ENCODE measurements around the gene BLTP3A.
"Not testable (repeated sequence)": the region's sequence is repeated elsewhere in the genome, so short reads cannot be mapped to it uniquely, and the experiment has no call there.

BLTP3A gene, protein sequence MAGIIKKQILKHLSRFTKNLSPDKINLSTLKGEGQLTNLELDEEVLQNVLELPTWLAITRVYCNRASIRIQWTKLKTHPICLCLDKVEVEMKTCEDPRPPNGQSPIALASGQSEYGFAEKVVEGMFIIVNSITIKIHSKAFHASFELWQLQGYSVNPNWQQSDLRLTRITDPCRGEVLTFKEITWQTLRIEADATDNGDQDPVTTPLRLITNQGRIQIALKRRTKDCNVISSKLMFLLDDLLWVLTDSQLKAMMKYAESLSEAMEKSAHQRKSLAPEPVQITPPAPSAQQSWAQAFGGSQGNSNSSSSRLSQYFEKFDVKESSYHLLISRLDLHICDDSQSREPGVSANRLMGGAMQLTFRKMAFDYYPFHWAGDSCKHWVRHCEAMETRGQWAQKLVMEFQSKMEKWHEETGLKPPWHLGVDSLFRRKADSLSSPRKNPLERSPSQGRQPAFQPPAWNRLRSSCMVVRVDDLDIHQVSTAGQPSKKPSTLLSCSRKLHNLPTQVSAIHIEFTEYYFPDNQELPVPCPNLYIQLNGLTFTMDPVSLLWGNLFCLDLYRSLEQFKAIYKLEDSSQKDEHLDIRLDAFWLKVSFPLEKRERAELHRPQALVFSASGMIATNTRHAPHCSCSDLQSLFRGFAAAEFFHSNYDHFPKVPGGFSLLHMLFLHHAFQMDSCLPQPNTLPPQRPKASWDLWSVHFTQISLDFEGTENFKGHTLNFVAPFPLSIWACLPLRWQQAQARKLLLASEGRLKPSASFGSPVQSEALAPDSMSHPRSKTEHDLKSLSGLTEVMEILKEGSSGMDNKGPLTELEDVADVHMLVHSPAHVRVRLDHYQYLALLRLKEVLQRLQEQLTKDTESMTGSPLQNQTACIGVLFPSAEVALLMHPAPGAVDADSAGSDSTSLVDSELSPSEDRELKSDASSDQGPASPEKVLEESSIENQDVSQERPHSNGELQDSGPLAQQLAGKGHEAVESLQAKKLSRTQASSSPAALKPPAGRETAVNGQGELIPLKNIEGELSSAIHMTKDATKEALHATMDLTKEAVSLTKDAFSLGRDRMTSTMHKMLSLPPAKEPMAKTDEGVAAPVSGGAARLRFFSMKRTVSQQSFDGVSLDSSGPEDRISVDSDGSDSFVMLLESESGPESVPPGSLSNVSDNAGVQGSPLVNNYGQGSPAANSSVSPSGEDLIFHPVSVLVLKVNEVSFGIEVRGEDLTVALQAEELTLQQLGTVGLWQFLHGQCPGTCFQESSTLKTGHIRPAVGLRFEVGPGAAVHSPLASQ (N-terminal part only)
- total RNA-seq = 24.9 to 35.5 (median 33.5) reads per million in 4 donors

- peak; percentile 50 to 72 (median 59) for DNase-seq
These were observed at the start of gene BLTP3A for GRCh38 chr6:34791701-34792604. TSS of gene BLTP3A (plus strand) at chr6:34792083. CDS start at chr6:34792251, 168 bp downstream.

GRCh38 chr6:34742094-34742493 is 49.8 kb upstream of the BLTP3A start:
- no peak for DNase-seq

GRCh38 chr6:34743625-34744293 is 48.1 kb upstream of the BLTP3A start:
- no peak for DNase-seq

GRCh38 chr6:34744294-34744647 is 47.6 kb upstream of the BLTP3A start:
- DNase-seq = not testable (repeated sequence)

DNA sequence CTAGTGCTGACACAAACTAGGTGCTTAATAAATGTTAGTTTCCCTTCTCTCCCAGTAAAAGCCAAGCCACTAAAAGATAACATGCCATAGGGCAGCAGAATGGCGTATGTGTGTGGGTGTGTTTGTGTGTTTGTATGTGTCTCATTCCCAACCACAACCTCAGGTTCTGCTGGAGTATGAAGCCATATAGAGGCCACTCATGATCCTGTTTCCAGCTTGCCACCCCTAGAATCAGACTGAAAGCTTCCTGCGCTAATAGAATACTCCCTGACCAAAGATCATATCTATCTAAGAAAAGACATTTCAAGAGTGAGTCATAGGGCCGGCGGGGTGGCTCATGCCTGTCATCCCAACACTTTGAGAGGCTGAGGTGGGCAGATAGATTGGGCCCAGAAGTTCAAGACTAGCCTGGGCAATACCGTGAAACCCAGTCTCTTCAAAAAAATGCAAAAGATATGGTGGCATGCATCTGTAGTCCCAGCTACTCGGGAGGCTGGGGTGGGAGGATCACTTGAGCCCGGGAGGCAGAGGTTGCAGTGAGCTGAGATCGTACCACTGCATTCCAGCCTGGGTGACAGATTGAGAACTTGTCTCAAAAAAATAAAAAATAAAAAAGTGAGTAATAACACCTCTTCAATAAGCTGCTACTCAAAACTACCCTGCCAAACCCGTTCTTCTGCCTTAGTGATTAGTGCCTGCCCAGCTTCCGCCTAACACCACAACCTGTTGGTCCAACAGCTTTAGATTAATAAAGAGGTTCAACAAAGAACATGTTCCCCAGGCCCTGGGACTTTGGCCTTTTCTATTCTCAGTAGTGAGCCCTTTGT is 46.4 kb upstream of the BLTP3A start:
- DNase-seq = no peak

- no peak for DNase-seq
These were observed 45.6 kb upstream of the BLTP3A start for GRCh38 chr6:34746104-34746846.

DNA sequence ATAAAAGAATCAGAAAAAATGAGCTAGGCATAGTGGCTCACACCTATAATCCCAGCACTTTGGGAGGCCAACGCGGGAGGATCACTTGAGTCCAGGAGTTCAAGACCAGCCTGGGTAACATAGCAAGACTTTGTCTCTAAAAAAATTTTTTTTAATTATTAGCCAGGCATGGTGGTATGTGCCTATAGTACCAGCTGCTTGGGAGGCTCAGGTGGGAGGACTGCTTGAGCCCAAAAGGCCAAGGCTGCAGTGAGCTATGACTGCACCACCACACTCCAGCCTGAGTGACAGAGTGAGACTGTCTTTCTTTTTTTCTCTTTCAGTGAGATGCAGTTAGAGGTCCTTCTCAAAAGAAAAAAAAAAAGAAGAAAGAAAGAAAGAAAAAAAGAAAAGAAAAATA is 43.1 kb upstream of the BLTP3A start:
- DNase-seq = no peak

DNA sequence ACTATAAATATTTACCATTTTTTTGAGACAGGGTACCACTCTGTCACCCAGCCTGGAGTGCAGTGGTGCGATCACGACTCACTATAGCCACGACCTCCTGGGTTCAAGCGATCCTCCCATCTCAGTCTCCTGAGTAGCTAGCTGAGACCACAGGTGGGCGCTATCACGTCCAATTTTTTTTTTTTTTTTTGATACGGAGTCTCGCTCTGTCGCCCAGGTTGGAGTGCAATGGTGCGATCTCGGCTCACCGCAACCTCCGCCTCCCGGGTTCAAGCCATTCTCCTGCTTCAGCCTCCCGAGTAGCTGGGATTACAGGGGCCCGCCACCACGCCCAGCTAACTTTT is 35.4 kb upstream of the BLTP3A start:
- DNase-seq = peak in 3 of 5 donors; percentile 14 to 61 (median 14)

- no peak for DNase-seq
These were observed 34.1 kb upstream of the BLTP3A start for GRCh38 chr6:34757687-34758274.

GRCh38 chr6:34760108-34760507 is 31.8 kb upstream of the BLTP3A start:
- no peak for DNase-seq

DNA sequence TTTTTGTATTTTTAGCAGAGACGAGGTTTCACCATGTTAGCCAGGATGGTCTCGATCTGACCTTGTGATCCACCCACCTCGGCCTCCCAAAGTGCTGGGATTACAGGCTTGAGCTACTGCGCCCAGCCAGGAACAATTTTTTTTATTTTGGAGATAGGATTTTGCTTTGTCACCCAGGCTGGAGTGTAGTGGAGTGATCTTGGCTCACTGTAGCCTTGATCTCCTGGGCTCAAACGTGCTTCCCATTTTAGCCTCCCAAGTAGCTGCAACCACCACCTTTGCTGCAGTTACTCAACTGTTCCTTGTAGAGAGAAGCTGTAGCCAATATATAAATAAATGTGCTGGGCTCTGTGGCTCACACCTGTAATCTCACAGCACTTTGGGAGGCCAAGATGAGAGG is 30.2 kb upstream of the BLTP3A start:
- DNase-seq = not testable (repeated sequence)

DNA sequence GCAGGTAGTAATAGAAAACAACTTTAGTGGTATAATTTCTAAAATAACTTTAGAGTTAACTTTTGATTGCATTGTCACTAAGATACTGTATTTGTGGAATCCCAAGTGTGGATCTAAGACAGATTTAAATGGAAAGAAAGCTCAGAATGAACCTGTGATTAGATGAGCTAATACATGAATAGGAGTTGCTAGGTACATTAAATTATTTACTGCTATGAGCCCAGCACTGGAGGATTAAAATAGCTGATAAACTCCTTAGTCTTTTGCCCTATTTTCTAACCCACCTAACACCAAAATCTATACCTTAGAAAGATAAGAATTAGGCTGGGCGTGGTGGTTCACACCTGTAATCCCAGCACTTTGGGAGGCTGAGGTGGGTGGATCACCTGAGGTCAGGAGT is 23.7 kb upstream of the BLTP3A start:
- no peak for DNase-seq

- no peak for DNase-seq
These were observed 20.2 kb upstream of the BLTP3A start for GRCh38 chr6:34771727-34772126.

GRCh38 chr6:34772940-34773339 is 18.9 kb upstream of the BLTP3A start:
- no peak for DNase-seq

GRCh38 chr6:34773916-34774315 is 18.0 kb upstream of the BLTP3A start:
- DNase-seq = no peak

- no peak for DNase-seq
These were observed 16.9 kb upstream of the BLTP3A start for GRCh38 chr6:34774967-34775366.

DNA sequence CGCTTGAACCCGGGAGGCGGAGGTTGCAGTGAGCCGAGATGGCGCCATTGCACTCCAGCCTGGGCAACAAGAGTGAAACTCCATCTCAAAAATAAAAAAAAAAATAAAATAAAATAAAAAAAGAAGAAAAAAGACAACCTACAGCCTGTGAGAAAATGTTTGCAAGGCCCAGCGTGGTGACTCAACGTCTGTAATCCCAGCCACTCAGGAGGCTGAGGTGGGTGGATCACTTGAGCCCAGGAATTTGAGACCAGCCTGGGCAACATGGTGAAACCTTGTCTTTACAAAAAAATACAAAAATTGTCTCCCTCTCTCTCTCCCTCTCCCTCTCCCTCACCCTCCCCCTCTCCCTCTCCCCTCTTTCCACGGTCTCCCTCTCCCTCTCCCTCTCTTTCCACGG is 6.5 kb upstream of the BLTP3A start:
- DNase-seq = not testable (repeated sequence)

GRCh38 chr6:34787152-34787551 is 4.7 kb upstream of the BLTP3A start:
- DNase-seq = not testable (repeated sequence)

- no peak for DNase-seq
These were observed 3.8 kb upstream of the BLTP3A start for GRCh38 chr6:34788111-34788510.

All from T-helper 1 cell (primary cell).